Jurkat, Clone E6-1 (cell line): ENCODE results near the gene MMAB.
"Not testable (repeated sequence)": the region's sequence is repeated elsewhere in the genome, so short reads cannot be mapped to it uniquely, and the experiment has no call there.

Experiments
- DNase-seq: peaks from one replicate; pipeline ENCODE4 v3.0.0-alpha.2; 2011; ENCODE audit warnings: low read depth, low spot score
- H3K4me3 ChIP-seq: 2 replicates; pipeline ENCODE4 v1.5.1; 2011; ENCODE audit warnings: mild to moderate bottlenecking, low read length, control low read depth, moderate library complexity

MMAB gene

GRCh38 chr12:109605016-109605415 lies 31.7 kb upstream of the MMAB start:
- no peak overlapping the region for H3K4me3 ChIP-seq
- no peak for DNase-seq

GRCh38 chr12:109604132-109604585 lies 30.9 kb upstream of the MMAB start:
- no peak overlapping the region for H3K4me3 ChIP-seq
- no peak for DNase-seq

GRCh38 chr12:109602132-109602531 lies 28.8 kb upstream of the MMAB start:
- not testable (repeated sequence) for H3K4me3 ChIP-seq, DNase-seq

GRCh38 chr12:109601557-109601956 lies 28.3 kb upstream of the MMAB start:
- no peak for DNase-seq
- no peak overlapping the region for H3K4me3 ChIP-seq

- no peak for DNase-seq
- no peak overlapping the region for H3K4me3 ChIP-seq
Measured at GRCh38 chr12:109600995-109601394, 27.7 kb upstream of the MMAB start.

- no peak for DNase-seq
- H3K4me3 ChIP-seq: no peak overlapping the region
Measured at GRCh38 chr12:109600481-109600880, 27.2 kb upstream of the MMAB start.

GRCh38 chr12:109599087-109599486 lies 25.8 kb upstream of the MMAB start:
- DNase-seq: no peak

GRCh38 chr12:109598428-109598854 lies 25.1 kb upstream of the MMAB start:
- DNase-seq: no peak

More at GRCh38 chr12:109599087-109599486, 25.8 kb upstream of the MMAB start:
- no peak overlapping the region for H3K4me3 ChIP-seq

GRCh38 chr12:109597795-109598427 lies 24.6 kb upstream of the MMAB start:
- H3K4me3 ChIP-seq: no peak overlapping the region
- peak; percentile 26 for DNase-seq

More at GRCh38 chr12:109598428-109598854, 25.1 kb upstream of the MMAB start:
- H3K4me3 ChIP-seq: no peak overlapping the region

GRCh38 chr12:109597414-109597794 lies 24.1 kb upstream of the MMAB start:
- no peak overlapping the region for H3K4me3 ChIP-seq
- DNase-seq: no peak

- no peak overlapping the region for H3K4me3 ChIP-seq
- no peak for DNase-seq
Measured at GRCh38 chr12:109596418-109597244, 23.3 kb upstream of the MMAB start.

GRCh38 chr12:109595321-109595902 lies 22.1 kb upstream of the MMAB start:
- DNase-seq: peak; percentile 90
- no peak overlapping the region for H3K4me3 ChIP-seq

GRCh38 chr12:109594556-109595317 lies 21.4 kb upstream of the MMAB start:
- H3K4me3 ChIP-seq: no peak overlapping the region
- DNase-seq: no peak

- no peak for DNase-seq
- H3K4me3 ChIP-seq: no peak overlapping the region
Measured at GRCh38 chr12:109592905-109593272, 19.6 kb upstream of the MMAB start.

GRCh38 chr12:109592195-109592904 lies 19.0 kb upstream of the MMAB start:
- DNase-seq: no peak
- H3K4me3 ChIP-seq: no peak overlapping the region

- H3K4me3 ChIP-seq: no peak overlapping the region
- no peak for DNase-seq
Measured at GRCh38 chr12:109591041-109591440, 17.7 kb upstream of the MMAB start.

- H3K4me3 ChIP-seq: no peak overlapping the region
- DNase-seq: no peak
Measured at GRCh38 chr12:109590566-109590965, 17.3 kb upstream of the MMAB start.

- H3K4me3 ChIP-seq: no peak overlapping the region
Measured at GRCh38 chr12:109589691-109590245, 16.5 kb upstream of the MMAB start.

GRCh38 chr12:109589240-109589590 lies 15.9 kb upstream of the MMAB start:
- no peak for DNase-seq
- H3K4me3 ChIP-seq: no peak overlapping the region

More at GRCh38 chr12:109589691-109590245, 16.5 kb upstream of the MMAB start:
- DNase-seq: no peak
